AML-193 (cell line): ENCODE results near the gene LRRC26.

Source experiments
- DNase-seq, 2 experiments: peaks; one replicate each; lab custom pipeline; 2025; lab: John Stamatoyannopoulos, UW

Gene LRRC26

GRCh38 chr9:137183980-137184595 is 14.2 kb upstream of the LRRC26 start:
- DNase-seq: no peak

GRCh38 chr9:137182836-137183235 is 13.0 kb upstream of the LRRC26 start:
- no peak for DNase-seq

GRCh38 chr9:137181680-137182079 is 11.8 kb upstream of the LRRC26 start:
- DNase-seq: no peak

- no peak for DNase-seq
These were observed 10.6 kb upstream of the LRRC26 start for GRCh38 chr9:137180491-137180890.

- DNase-seq: no peak
These were observed 9.9 kb upstream of the LRRC26 start for GRCh38 chr9:137179761-137180160.

- no peak for DNase-seq
These were observed 9.2 kb upstream of the LRRC26 start for GRCh38 chr9:137178939-137179630.

GRCh38 chr9:137178201-137178938 is 8.5 kb upstream of the LRRC26 start:
- DNase-seq: no peak

- DNase-seq: no peak
These were observed 6.7 kb upstream of the LRRC26 start for GRCh38 chr9:137176302-137177182.

- DNase-seq: no peak
These were observed 5.6 kb upstream of the LRRC26 start for GRCh38 chr9:137175345-137175961.

GRCh38 chr9:137174722-137175293 is 5.0 kb upstream of the LRRC26 start:
- no peak for DNase-seq

GRCh38 chr9:137173796-137174664 is 4.2 kb upstream of the LRRC26 start:
- no peak for DNase-seq

GRCh38 chr9:137172901-137173795 is 3.3 kb upstream of the LRRC26 start:
- no peak for DNase-seq

GRCh38 chr9:137171149-137171900 is 1.5 kb upstream of the LRRC26 start:
- DNase-seq: no peak

GRCh38 chr9:137170486-137171148 is 766 bp upstream of the LRRC26 start:
- DNase-seq: no peak

- no peak for DNase-seq
These were observed 671 bp downstream of the LRRC26 start for GRCh38 chr9:137168904-137169856.

- no peak for DNase-seq
These were observed 1.3 kb downstream of the LRRC26 start for GRCh38 chr9:137168573-137168903.
